SK-N-SH (cell line): Measurements from ENCODE around the gene MAMDC2.

Experiments used
- CHD2 ChIP-seq: fragments of 150-350 bp; IDR thresholded peaks from 2 replicates; pipeline ENCODE4 v1.6.1; 2018; ENCODE audit warnings: low read length; ENCODE audit not compliant: partially characterized antibody
- FOXJ3 ChIP-seq: sonication (generic); formaldehyde crosslinking; IDR thresholded peaks from 2 replicates; pipeline ENCODE4 v1.5.1; 2020; ENCODE audit warnings: mild to moderate bottlenecking, missing genetic modification reagents
- GABPA ChIP-seq: IDR thresholded peaks from 2 replicates; pipeline ENCODE4 v1.4.0; 2012; ENCODE audit warnings: low read depth, mild to moderate bottlenecking
- TF ChIP-seq, protein P1 (sequence below): IDR thresholded peaks from 2 replicates; pipeline ENCODE4 v1.4.0; 2012; ENCODE audit warnings: low read depth, borderline replicate concordance
- TF ChIP-seq, protein P2 (sequence below): fragments of 200-600 bp; sonication (generic); IDR thresholded peaks from 2 replicates; pipeline ENCODE4 v1.6.1; 2017; ENCODE audit warnings: antibody characterized with exemption, mild to moderate bottlenecking, moderate library complexity

DNA sequence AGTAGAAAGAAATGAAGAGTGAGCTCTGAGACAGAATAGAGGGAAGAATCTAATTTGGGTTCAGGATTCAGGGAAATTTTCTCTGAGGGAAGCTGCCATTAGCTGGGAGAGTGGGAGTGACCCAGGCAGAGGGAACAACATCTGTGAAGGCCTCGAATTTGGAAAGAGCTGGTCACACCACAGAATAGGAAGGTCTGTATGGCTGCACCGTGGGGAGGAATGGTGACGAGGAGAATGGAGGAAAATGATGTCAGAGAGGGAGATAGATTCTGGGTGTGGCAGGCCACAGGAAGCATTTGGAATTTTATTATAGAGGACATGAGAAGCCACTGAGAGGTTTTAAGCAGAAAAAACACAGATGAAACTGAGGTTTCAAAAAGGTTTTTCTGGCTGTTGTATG, 98.5 kb downstream of the MAMDC2 start:
- no peak for TF ChIP-seq GABPA
- TF ChIP-seq, protein P1, sequence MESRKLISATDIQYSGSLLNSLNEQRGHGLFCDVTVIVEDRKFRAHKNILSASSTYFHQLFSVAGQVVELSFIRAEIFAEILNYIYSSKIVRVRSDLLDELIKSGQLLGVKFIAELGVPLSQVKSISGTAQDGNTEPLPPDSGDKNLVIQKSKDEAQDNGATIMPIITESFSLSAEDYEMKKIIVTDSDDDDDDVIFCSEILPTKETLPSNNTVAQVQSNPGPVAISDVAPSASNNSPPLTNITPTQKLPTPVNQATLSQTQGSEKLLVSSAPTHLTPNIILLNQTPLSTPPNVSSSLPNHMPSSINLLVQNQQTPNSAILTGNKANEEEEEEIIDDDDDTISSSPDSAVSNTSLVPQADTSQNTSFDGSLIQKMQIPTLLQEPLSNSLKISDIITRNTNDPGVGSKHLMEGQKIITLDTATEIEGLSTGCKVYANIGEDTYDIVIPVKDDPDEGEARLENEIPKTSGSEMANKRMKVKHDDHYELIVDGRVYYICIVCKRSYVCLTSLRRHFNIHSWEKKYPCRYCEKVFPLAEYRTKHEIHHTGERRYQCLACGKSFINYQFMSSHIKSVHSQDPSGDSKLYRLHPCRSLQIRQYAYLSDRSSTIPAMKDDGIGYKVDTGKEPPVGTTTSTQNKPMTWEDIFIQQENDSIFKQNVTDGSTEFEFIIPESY = no peak
- no peak for TF ChIP-seq FOXJ3 (CRISPR knock-in tag)
- TF ChIP-seq, protein P2, sequence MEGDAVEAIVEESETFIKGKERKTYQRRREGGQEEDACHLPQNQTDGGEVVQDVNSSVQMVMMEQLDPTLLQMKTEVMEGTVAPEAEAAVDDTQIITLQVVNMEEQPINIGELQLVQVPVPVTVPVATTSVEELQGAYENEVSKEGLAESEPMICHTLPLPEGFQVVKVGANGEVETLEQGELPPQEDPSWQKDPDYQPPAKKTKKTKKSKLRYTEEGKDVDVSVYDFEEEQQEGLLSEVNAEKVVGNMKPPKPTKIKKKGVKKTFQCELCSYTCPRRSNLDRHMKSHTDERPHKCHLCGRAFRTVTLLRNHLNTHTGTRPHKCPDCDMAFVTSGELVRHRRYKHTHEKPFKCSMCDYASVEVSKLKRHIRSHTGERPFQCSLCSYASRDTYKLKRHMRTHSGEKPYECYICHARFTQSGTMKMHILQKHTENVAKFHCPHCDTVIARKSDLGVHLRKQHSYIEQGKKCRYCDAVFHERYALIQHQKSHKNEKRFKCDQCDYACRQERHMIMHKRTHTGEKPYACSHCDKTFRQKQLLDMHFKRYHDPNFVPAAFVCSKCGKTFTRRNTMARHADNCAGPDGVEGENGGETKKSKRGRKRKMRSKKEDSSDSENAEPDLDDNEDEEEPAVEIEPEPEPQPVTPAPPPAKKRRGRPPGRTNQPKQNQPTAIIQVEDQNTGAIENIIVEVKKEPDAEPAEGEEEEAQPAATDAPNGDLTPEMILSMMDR = no peak
- TF ChIP-seq CHD2 = no peak
